GM12891 (cell line): Measurements from ENCODE around the gene TULP4.

ENCODE experiments used
- POLR2A ChIP-seq: IDR thresholded peaks from 2 replicates; pipeline ENCODE4 v1.6.1; 2011; ENCODE audit warnings: low read depth, low read length, control low read depth
- POLR2AphosphoS5 ChIP-seq: IDR thresholded peaks from 2 replicates; pipeline ENCODE4 v1.6.1; 2011; ENCODE audit warnings: low read depth, low read length, control low read depth
- SPI1 ChIP-seq: IDR thresholded peaks from 2 replicates; pipeline ENCODE4 v1.6.1; 2011; ENCODE audit warnings: low read depth, low read length, control low read depth
- TAF1 ChIP-seq: IDR thresholded peaks from 2 replicates; pipeline ENCODE4 v1.6.1; 2011; ENCODE audit warnings: low read depth, low read length, control low read depth

- TF ChIP-seq POLR2A = no peak
- no peak for TF ChIP-seq TAF1
- TF ChIP-seq POLR2AphosphoS5 = no peak
- TF ChIP-seq SPI1 = no peak
Observed at GRCh38 chr6:158539413-158539812, 227.1 kb downstream of the TULP4 start.
